Measurements from ENCODE around the gene FRMPD2. TPM values are rescaled to one million over a fixed set of nuclear protein-coding genes. Genes with fewer than 3 reads are reported as not detected.

The FRMPD2 gene
- polyA plus RNA-seq, 2 of the 4 experiments (the other 2 are of a cell fraction) = 0.13 to 0.15 TPM

DNA sequence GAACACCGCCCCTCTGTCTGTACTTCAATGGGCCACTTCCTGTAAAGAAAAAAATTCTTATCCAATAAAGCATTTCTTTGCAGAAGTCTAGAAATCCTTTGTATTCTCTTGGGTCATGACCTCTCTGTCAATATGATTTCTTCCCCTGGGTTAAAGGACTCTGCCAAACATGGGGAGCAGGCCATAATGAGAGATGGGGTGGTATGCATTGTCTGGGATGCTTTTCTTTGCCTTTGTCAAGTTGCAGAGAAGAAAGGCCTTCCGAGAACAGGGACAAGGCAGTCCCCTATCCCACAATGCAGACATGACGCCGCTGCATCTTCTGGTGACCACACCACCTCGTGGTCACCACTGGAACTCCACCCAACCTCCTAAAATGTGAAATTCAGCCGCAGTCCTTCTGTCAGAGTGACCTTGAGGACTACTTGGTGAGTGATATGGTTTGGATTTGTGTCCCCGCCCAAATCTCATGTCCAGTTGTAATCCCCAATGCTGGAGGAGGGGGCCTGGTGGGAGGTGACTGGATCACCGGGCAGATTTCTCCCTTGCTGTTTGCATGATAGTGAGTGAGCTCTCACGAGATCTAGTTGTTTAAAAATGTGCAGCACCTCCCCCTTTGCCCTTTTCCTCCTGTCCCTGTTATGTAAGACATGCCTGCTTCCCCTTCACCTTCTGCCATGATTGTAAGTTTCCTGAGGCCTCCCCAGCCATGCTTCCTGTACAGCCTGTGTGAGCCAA lies 15.2 kb upstream of the FRMPD2 start (continued):
- peak; percentile 60 to 68 for TF ChIP-seq RAD21 (conservative IDR thresholded peaks at IDR 0.05 in 1 of 2, IDR thresholded peaks at IDR 0.05 in 1 of 2)
- TF ChIP-seq BCL3 (IDR thresholded peaks at IDR 0.05) = no peak
- TF ChIP-seq HEYL (CRISPR knock-in tag; IDR thresholded peaks at IDR 0.05) = no peak
- no peak for TF ChIP-seq ZFP36 (IDR thresholded peaks at IDR 0.05; ENCODE audit: borderline replicate concordance, partially characterized antibody)
- no peak for TF ChIP-seq MAZ (IDR thresholded peaks at IDR 0.05; ENCODE audit: borderline replicate concordance, low read depth, low read length)

GRCh38 chr10:48288661-48289060 lies 14.2 kb upstream of the FRMPD2 start:
- POLR2A ChIA-PET = no interaction called here
- no peaks in the 10 kb centered on the region for H3K4me1 ChIP-seq
- no peak overlapping the region for H3K4me2 ChIP-seq
- WGBS (ENCODE audit: missing lambda C conversion rate) = 69% methylated on average over 7 of the region's 7 CpGs
- H3K9me3 ChIP-seq = peaks cover 12% of the 10 kb centered on the region
- H3K4me3 ChIP-seq = no peak overlapping the region
- no peak for TF ChIP-seq RAD21 (conservative IDR thresholded peaks at IDR 0.05 in 1 of 2, IDR thresholded peaks at IDR 0.05 in 1 of 2)
- no peak for TF ChIP-seq RFX5 (IDR thresholded peaks at IDR 0.05)
- no peak for TF ChIP-seq POLR2AphosphoS2 (conservative IDR thresholded peaks at IDR 0.05; ENCODE audit: low read length)
- no peak for TF ChIP-seq JUNB (IDR thresholded peaks at IDR 0.05)
- TF ChIP-seq CTCF (IDR thresholded peaks at IDR 0.05) = no peak
- no peak for TF ChIP-seq NPAS2 (CRISPR knock-in tag; IDR thresholded peaks at IDR 0.05; ENCODE audit: borderline replicate concordance)
- TF ChIP-seq CHD2 (IDR thresholded peaks at IDR 0.05; ENCODE audit: low read length, partially characterized antibody) = no peak
- TF ChIP-seq ZFP36 (IDR thresholded peaks at IDR 0.05; ENCODE audit: borderline replicate concordance, partially characterized antibody) = no peak
- no peak overlapping the region for H3K27ac ChIP-seq
- CTCF ChIA-PET = interaction anchor here (0.7 to 9.6 kb wide), 6 partner anchors 12 to 77 kb away, joined by 3 to 69 read pairs (median 4); partner anchors contain the start of gene FRMPD2
- FAIRE-seq (no peak), ATAC-seq (no peak), DNase-seq (ENCODE audit: low read depth in 1 of 2, low spot score in 1 of 2) (no peak)

GRCh38 chr10:48287417-48288391 lies 13.2 kb upstream of the FRMPD2 start:
- DNase-seq (ENCODE audit: low read depth in 1 of 2, low spot score in 1 of 2) (no peak), ATAC-seq (no peak), FAIRE-seq (no peak)
- WGBS (ENCODE audit: missing lambda C conversion rate) = 69% methylated on average over 13 of the region's 13 CpGs
- CTCF ChIA-PET = interaction anchor here (1.0 to 9.6 kb wide), 5 partner anchors 11 to 76 kb away, joined by 3 to 69 read pairs (median 4); partner anchors contain the start of gene FRMPD2
- peaks cover 17% of the 10 kb centered on the region for H3K9me3 ChIP-seq
- H3K4me3 ChIP-seq = no peak overlapping the region
- no peak overlapping the region for H3K4me2 ChIP-seq
- H3K4me1 ChIP-seq = no peaks in the 10 kb centered on the region
- H3K27ac ChIP-seq = no peak overlapping the region
- no peak for TF ChIP-seq RNF2 (IDR thresholded peaks at IDR 0.05; ENCODE audit: borderline replicate concordance, low read depth)
- POLR2A ChIA-PET = no interaction called here

- no peak for DNase-seq (ENCODE audit: low read depth in 1 of 2, low spot score in 1 of 2)
- H3K27ac ChIP-seq = no peak overlapping the region
- no peak for ATAC-seq
- H3K4me1 ChIP-seq = no peaks in the 10 kb centered on the region
- CTCF ChIA-PET = interaction anchor here (1.6 to 9.6 kb wide), 2 partner anchors 16 to 35 kb away, joined by 3 to 69 read pairs; no protein-coding TSS in a partner anchor
- TF ChIP-seq E2F6 (IDR thresholded peaks at IDR 0.05; ENCODE audit: borderline replicate concordance, low read depth) = no peak
- TF ChIP-seq HEYL (CRISPR knock-in tag; IDR thresholded peaks at IDR 0.05) = no peak
- no peak for TF ChIP-seq ZC3H11A (IDR thresholded peaks at IDR 0.05)
- TF ChIP-seq HES2 (IDR thresholded peaks at IDR 0.05) = no peak
- TF ChIP-seq CTCF (IDR thresholded peaks at IDR 0.05) = no peak
- TF ChIP-seq GATA3 (IDR thresholded peaks at IDR 0.05; ENCODE audit: borderline replicate concordance) = no peak
- TF ChIP-seq HOXB13 (CRISPR knock-in tag; IDR thresholded peaks at IDR 0.05; ENCODE audit: low read depth) = no peak
- FAIRE-seq = no peak
- H3K4me2 ChIP-seq = no peak overlapping the region
- no peak overlapping the region for H3K4me3 ChIP-seq
- POLR2A ChIA-PET = no interaction called here
- H3K9me3 ChIP-seq = peaks cover 17% of the 10 kb centered on the region
- WGBS (ENCODE audit: missing lambda C conversion rate) = 75% methylated on average over 1 of the region's 1 CpG
Observed at GRCh38 chr10:48286356-48286755, 11.9 kb upstream of the FRMPD2 start.

All from A549 (cell line).